Pons (tissue), 1 donor: ENCODE results near the gene TYMS.

Source experiments
- DNase-seq: peaks from one replicate; pipeline ENCODE4 v3.0.0-alpha.2; 2016; ENCODE audit warnings: low spot score

TYMS gene

DNA sequence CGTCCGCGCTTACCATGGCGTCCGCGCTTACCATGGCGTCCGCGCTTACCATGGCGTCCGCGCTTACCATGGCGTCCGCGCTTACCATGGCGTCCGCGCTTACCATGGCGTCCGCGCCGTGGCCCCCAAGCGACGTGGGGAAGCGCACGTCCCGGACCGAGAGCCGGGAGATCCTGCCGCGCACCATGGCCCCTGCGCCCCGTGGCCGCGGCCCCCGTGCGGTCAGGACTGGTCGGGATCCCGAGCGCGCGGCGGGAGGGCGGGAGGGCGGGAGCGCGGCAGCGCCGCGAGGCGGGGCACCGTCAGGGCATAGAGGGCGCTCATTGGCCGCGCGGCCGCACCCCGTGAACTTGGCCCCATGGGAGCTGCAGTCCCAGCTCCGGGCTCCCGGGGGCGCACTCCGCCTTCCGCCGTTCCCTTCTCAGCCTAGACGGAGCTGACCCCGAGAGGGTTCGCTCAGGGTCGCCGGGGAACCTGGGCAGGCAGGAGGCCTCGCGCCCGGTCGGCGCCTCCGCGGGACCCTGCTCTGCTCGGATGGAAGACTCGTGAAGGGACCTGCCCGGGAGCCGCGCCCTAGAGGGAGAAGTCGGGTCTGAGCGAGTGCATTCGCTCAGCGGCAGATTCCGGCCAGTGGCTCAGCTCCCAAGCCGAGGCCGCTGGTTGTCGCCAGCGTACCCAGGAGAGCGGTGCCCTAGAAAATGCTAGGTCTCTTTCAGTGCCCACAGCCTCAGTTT lies 55.1 kb downstream of the TYMS start, which contains the start of gene ENOSF1:
TSS of gene ENOSF1 (minus strand) at position 230 of the 734 bp plus-strand sequence. CDS start at position 187, 43 bp downstream.
- peak; percentile 51 for DNase-seq

DNA sequence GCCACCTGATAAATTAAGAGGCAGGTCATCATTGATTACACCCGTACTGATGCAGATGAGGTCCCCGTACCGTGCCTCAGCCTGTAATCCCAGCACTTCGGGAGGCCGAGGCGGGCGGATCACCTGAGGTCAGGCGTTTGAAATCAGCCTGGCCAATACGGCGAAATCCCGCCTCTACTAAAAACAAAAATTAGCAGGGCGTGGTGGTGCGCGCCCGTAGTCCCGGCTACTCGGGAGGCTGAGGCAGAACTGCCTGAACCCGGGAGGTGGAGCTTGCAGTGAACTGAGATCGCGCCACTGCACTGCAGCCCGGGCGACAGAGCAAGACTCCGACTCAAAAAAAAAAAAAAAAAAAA lies 55.7 kb downstream of the TYMS start:
- DNase-seq, result no peak

DNA sequence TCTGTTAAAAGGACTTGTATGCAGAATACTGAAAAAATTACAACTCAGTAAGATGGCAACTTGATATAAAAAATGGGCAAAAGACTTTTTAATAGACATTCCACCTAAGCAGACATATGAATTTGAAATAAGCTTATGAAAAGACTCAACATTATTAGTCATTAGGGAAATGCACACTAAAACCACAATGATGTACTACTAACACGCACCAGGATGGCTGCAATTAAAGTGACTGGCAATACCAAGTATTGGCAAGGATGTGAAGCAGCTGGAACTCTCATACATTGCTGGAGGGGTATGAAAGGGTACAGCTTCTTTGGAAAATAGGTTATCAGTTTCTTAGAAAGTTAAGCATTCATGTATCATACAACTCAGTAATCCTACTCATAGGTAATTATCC lies 58.2 kb downstream of the TYMS start:
- DNase-seq, result no peak

DNA sequence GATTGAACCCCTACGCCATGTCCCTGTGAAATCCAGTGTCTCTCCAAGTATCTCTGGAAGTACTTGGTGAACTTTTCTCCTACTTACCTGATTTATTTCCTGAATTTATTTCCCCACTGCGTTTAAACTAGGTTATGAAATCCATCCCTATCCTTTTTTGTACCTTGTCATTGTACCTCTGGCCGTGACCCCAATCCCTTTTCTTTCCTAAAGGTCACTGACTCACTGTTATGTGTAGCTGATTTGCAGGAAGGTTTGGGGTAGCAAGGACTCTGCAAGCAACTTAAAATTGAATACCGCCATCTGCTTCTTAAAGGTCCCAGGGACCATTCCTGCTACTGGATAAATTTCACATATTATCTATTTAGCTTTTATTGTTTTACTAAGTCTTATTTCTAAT lies 59.5 kb downstream of the TYMS start:
- DNase-seq, result no peak
